Activated T-cell treated with anti-CD3 and anti-CD28 coated beads, Interleukin-2, amount 50 U/mL, for 24 hours (primary cell): ENCODE data around the gene NT5E.

Experiments
- DNase-seq: peaks from one replicate; pipeline ENCODE4 v3.0.0-alpha.2; 2020
- H3K27ac Mint-ChIP-seq: 2 replicates; pipeline ENCODE4 v1.8.0; 2020; ENCODE audit warnings: mild to moderate bottlenecking, mixed read lengths
- H3K27me3 Mint-ChIP-seq: 2 replicates; pipeline ENCODE4 v1.8.0; 2020; ENCODE audit warnings: mixed read lengths
- H3K36me3 Mint-ChIP-seq: 2 replicates; pipeline ENCODE4 v1.8.0; 2020; ENCODE audit warnings: low read depth, mixed read lengths
- H3K4me1 Mint-ChIP-seq: 2 replicates; pipeline ENCODE4 v1.8.0; 2020; ENCODE audit warnings: low read depth, mixed read lengths
- H3K4me3 Mint-ChIP-seq: 2 replicates; pipeline ENCODE4 v1.8.0; 2020; ENCODE audit warnings: mild to moderate bottlenecking, moderate library complexity, mixed read lengths
- H3K9me3 Mint-ChIP-seq: 2 replicates; pipeline ENCODE4 v1.8.0; 2020; ENCODE audit warnings: mixed read lengths

NT5E gene

DNA sequence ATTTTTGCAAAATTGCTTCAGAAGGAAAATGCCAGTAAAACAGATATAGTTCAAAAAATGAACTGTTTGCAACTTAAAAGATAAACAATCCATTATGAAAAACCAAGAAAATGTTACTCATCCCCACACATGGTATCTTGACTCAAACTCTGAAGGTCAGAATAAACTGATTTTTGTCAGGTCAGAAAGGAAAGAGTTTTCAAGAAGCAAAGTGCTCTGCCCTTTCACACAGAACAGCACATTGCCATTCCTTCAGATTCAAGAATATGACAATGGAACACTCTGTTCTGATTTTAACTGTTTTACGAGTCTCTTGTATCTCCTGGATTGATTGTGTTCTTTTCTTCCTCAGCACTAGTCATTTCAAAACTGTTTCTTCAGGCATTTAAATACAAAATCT lies 33.8 kb upstream of the NT5E start:
- no peaks in the 10 kb centered on the region for H3K36me3 Mint-ChIP-seq
- H3K4me1 Mint-ChIP-seq, result peaks cover 24% of the 10 kb centered on the region
- H3K27ac Mint-ChIP-seq, result no peak overlapping the region
- no peaks in the 10 kb centered on the region for H3K9me3 Mint-ChIP-seq
- H3K4me3 Mint-ChIP-seq, result no peak overlapping the region
- H3K27me3 Mint-ChIP-seq, result peaks cover 5% of the 10 kb centered on the region
- no peak for DNase-seq

DNA sequence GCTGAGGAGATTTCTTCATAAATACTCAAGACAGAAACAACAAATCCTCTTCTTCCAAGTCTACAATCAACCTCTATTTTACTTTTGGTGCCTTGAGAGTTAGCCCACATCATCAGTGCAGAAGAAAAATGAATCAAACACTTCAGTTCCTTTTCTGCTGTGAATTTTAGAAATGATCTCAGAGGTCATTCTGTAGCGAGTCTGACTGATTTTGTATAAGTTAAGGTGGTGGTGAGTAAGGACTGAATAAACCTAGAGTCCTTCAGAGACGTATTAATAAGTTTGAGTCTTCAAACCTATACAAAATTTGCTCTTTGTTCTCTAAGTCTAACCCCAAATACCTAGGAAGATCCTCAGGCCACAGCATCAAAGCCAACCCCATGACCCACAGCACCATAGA lies 33.1 kb upstream of the NT5E start:
- Mint-ChIP-seq H3K4me3 (no peak overlapping the region), H3K4me1 (peaks cover 24% of the 10 kb centered on the region), H3K36me3 (no peaks in the 10 kb centered on the region), H3K27me3 (peaks cover 5% of the 10 kb centered on the region), H3K27ac (no peak overlapping the region), H3K9me3 (no peaks in the 10 kb centered on the region)
- no peak for DNase-seq

DNA sequence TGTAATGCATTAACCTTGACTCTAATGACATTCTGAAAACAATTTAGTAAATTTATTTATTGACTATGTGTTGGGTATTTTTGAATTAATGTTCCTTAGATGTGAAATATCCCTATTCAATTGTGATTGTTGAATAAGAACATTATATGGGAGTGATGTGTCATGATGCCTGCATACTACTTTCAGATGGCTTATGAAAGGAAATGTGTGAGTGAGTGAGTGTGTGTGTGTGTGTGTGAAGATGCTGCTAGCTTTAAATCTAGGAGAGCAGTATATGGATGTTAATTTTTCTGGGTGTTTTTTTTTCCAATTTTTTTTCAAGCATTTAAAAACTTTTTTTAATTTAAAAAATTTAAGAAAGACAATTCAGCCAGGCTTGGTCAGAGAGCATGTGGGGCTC lies 32.5 kb upstream of the NT5E start:
- H3K36me3 Mint-ChIP-seq, result no peaks in the 10 kb centered on the region
- peaks cover 5% of the 10 kb centered on the region for H3K27me3 Mint-ChIP-seq
- H3K4me1 Mint-ChIP-seq, result peaks cover 24% of the 10 kb centered on the region
- no peak for DNase-seq
- no peaks in the 10 kb centered on the region for H3K9me3 Mint-ChIP-seq
- H3K27ac Mint-ChIP-seq, result no peak overlapping the region
- no peak overlapping the region for H3K4me3 Mint-ChIP-seq

DNA sequence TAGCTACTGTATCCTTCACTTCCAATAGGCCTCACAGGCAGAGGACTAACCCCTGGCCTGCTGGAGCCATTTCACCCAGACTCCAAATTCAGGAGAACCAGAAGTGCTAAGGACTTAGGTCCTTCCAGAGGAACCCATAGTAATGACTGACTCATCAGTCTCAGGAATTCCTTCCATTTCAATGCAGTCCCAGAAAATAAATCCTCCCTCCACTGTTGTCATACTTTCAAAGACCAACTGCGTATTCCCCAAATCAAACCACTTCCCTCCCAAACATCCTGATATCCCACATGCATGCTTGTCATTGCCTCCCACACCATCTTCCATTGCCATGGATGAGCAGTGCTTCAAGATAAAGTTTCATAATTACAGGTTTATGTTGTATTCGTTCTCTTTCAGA lies 31.8 kb upstream of the NT5E start:
- no peak for DNase-seq
- H3K36me3 Mint-ChIP-seq, result no peaks in the 10 kb centered on the region
- H3K27ac Mint-ChIP-seq, result no peak overlapping the region
- H3K27me3 Mint-ChIP-seq, result peaks cover 5% of the 10 kb centered on the region
- no peaks in the 10 kb centered on the region for H3K9me3 Mint-ChIP-seq
- H3K4me3 Mint-ChIP-seq, result no peak overlapping the region
- peaks cover 24% of the 10 kb centered on the region for H3K4me1 Mint-ChIP-seq

DNA sequence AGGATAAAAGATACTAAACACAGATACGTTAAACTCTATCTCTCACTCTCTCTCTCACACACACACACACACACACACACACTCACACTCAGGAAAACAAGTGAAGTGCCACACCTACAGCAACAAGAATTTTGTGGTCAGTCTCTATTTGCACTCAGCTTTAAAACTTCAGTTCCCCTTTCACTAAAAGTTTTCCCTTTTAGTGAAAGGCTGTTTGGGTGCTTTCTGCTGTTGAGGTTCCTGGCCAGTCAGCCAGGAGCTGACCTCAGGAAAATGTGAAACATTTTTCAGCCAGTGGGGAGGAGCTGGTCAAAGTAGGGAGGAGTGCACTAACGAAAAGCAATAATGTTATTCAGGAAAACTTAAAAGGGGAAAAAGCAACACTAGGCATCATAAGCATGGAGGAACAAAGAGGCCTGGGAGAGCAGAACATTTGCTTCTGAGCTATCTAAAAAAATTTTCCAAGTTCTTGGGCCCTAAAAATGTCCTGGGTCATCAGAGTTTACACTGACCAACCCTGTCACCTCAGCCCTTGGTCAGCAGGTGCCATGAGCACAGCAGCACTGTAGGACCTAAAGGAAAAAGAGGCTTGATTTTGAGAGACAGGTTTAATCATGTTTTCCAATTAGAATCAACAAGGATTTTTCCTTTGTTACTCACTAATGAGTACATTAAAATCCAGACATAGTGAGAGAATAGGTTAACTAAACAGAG lies 30.7 kb upstream of the NT5E start:
- Mint-ChIP-seq H3K4me3 (no peak overlapping the region), H3K27me3 (peaks cover 5% of the 10 kb centered on the region), H3K36me3 (no peaks in the 10 kb centered on the region), H3K27ac (no peak overlapping the region), H3K9me3 (no peaks in the 10 kb centered on the region), H3K4me1 (peaks cover 24% of the 10 kb centered on the region)
- DNase-seq, result no peak

DNA sequence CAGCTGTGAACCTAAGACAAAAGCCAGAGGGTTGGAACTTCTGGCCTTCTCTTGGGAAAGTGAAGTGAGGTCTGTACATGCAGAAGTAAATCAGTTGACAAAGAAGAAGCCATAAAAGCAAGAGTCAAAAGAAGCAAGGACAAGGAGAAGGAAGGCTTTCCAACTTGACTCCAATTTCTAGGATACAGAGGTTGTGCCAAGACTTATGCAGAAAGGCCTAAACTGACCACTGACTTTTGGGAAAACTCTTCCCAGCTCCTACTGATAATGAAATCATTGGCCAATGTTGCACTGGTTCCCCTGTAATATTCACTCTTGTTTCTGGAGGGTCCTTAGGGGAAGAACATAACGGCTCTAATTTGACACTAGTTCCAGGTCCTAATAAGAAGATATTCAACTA lies 29.3 kb upstream of the NT5E start:
- Mint-ChIP-seq H3K4me1 (peaks cover 26% of the 10 kb centered on the region), H3K4me3 (no peak overlapping the region), H3K36me3 (no peaks in the 10 kb centered on the region), H3K9me3 (peaks cover 6% of the 10 kb centered on the region), H3K27ac (no peak overlapping the region), H3K27me3 (peaks cover 5% of the 10 kb centered on the region)
- DNase-seq, result no peak

DNA sequence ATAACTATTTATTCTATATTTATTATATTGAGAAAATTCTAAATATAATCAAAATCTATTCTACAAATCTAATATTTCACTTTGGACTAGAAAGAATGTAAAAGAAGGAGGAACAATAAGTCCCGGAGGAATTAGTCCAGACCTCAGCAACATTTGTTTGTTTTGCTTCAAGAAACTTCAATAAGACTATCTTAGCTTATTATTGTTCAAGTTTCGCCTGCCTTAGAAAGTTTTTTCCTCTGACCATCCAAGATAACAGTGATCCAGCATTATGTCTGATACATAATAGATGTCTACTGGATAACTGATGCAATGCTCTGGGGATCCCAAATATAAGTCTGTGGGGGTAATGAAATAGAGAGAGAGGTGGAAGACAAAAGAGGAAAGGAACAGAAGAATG lies 28.7 kb upstream of the NT5E start:
- no peak for DNase-seq
- Mint-ChIP-seq H3K27ac (no peak overlapping the region), H3K9me3 (peaks cover 10% of the 10 kb centered on the region), H3K4me3 (no peak overlapping the region), H3K4me1 (peaks cover 21% of the 10 kb centered on the region), H3K36me3 (no peaks in the 10 kb centered on the region), H3K27me3 (peaks cover 5% of the 10 kb centered on the region)

DNA sequence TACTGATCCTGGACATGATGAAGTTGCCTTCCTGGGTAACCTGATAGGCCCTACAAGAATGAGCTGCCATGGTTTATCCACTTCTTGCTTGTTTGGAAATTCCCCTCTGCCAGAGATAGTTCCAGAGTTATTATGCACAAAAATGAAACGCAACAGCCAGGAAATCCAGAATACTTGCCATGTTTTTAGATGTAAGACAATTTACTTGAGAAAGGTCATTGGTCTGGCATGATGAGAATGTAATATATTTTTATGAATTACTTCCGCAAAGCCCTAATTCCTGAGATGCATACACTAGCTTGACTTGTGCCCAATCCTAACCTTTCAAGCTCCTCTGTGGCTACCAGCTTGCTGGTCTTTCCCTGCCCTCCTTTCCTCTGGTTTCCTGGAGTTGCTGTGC lies 27.9 kb upstream of the NT5E start:
- no peak for DNase-seq
- Mint-ChIP-seq H3K27me3 (peaks cover 5% of the 10 kb centered on the region), H3K36me3 (no peaks in the 10 kb centered on the region), H3K4me1 (peaks cover 16% of the 10 kb centered on the region), H3K9me3 (peaks cover 13% of the 10 kb centered on the region), H3K27ac (no peak overlapping the region), H3K4me3 (no peak overlapping the region)

DNA sequence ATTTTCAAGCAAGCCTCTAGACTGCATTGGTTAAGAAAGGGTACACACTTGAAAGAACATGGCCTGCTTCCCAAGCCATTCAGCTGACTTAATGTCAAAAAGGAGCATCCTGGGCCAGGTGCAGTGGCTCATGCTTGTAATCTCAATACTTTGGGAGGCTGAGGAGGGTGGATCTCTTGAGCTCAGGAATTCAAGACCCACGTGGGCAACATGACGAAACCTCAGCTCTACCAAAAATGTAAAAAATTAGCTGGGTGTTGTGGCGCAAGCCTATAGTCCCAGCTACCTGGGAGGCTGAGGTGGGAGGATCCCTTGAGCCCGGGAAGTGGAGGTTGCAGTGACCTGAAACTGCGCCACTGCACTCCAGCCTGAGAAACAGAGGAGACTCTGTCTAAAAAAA lies 26.9 kb upstream of the NT5E start:
- H3K4me3 Mint-ChIP-seq, result no peak overlapping the region
- peaks cover 15% of the 10 kb centered on the region for H3K9me3 Mint-ChIP-seq
- DNase-seq, result no peak
- peaks cover 5% of the 10 kb centered on the region for H3K27me3 Mint-ChIP-seq
- H3K36me3 Mint-ChIP-seq, result no peaks in the 10 kb centered on the region
- H3K27ac Mint-ChIP-seq, result no peak overlapping the region
- peaks cover 15% of the 10 kb centered on the region for H3K4me1 Mint-ChIP-seq

DNA sequence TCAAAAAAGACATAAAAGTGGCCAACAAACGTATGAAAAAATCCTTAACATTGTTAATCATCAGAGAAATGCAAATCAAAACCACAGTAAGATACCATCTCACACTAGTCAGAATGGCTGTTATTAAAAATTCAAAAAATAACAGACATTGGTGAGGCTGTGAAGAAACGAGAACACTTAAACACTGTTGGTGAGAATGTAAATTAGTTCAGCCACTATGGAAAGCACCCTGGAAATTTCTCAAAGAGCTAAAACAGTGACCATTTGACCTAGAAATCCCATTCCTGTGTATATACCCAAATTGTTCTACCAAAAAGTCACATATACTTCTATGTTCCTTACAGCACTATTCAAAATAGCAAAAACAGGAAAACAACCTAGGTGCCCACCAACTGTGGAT lies 24.9 kb upstream of the NT5E start:
- Mint-ChIP-seq H3K4me1 (peaks cover 2% of the 10 kb centered on the region), H3K27ac (no peak overlapping the region), H3K36me3 (no peaks in the 10 kb centered on the region), H3K9me3 (peaks cover 15% of the 10 kb centered on the region), H3K27me3 (no peaks in the 10 kb centered on the region), H3K4me3 (no peak overlapping the region)
- DNase-seq, result no peak

DNA sequence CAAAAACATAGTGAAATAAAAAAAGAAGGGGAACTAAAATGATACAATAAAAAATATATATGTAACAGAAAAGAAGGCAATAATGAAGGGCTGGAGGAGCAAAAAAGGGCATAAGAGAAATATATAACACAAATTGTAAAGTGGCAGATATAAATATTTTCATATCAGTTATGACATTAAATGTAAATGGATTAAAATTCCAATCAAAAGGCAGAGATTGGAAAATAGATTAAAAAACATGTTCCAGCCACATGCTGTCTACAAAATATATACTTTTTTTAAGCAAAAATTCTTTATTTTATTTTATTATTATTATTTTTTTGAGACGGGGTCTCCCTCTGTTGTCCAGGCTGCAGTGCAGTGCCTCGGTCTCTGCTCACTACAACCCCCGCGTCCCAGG lies 23.9 kb upstream of the NT5E start:
- Mint-ChIP-seq H3K4me1 (peaks cover 2% of the 10 kb centered on the region), H3K27me3 (no peaks in the 10 kb centered on the region), H3K36me3 (no peaks in the 10 kb centered on the region), H3K9me3 (peaks cover 15% of the 10 kb centered on the region), H3K27ac (no peak overlapping the region), H3K4me3 (no peak overlapping the region)
- no peak for DNase-seq

DNA sequence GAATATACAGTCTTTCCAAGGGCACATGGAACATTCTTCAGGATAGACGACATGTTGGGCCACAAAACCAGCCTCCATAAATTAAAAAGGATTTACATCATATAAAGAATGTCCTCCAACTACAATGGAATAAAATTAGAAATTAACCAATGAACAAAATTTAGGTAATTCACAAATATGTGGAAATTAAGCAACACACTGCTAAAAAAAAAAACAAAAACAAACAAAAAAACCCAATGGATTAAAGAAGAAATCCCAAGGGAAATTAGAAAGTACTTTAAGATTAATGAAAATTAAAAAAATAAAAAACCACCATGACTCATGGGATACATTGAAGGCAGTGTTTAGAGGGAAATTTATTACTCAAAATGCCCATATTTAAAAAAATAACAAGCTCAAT lies 21.4 kb upstream of the NT5E start:
- Mint-ChIP-seq H3K4me1 (peaks cover 2% of the 10 kb centered on the region), H3K27ac (no peak overlapping the region), H3K9me3 (peaks cover 15% of the 10 kb centered on the region), H3K4me3 (no peak overlapping the region), H3K27me3 (no peaks in the 10 kb centered on the region), H3K36me3 (no peaks in the 10 kb centered on the region)
- DNase-seq, result no peak

DNA sequence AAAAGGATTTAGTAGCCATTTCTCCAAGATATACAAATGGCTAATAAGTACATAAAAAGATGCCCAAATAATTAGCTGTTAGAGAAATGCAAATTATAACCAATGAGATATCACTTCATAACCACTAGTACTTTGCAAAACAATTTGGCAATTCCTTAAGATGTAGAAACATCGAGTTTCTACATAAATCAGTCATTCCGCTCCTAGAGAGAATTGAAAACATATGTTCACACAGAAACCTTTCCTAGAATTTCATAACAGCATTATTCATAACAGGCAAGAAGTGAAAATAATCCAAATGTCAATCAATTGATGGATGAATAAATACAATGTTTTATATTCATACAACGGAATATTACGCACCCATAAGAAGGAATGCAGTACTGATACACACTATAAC lies 20.5 kb upstream of the NT5E start:
- Mint-ChIP-seq H3K4me3 (no peak overlapping the region), H3K27me3 (no peaks in the 10 kb centered on the region), H3K36me3 (no peaks in the 10 kb centered on the region), H3K4me1 (peaks cover 2% of the 10 kb centered on the region), H3K9me3 (peaks cover 15% of the 10 kb centered on the region), H3K27ac (no peak overlapping the region)
- no peak for DNase-seq

DNA sequence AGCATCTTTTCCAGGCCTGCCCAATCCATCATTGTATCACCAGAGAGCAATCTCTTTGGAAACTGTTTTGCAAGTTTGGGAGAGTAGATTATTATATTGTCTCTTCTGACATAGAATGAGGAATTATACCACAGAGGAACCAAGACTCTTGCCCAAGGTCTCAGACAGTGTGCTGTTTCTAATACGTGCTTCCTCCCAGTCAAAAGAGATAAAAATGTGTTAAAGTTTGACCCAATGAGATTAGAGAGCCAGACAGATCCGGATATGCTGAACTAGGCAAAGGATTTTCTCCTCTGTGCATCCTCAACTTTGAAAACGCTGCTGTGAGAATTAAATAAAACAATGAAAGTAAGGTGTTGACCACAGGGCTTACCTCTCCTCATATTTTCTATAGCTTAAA lies 18.6 kb upstream of the NT5E start:
- Mint-ChIP-seq H3K36me3 (no peaks in the 10 kb centered on the region), H3K27me3 (no peaks in the 10 kb centered on the region), H3K4me1 (peaks cover 1% of the 10 kb centered on the region), H3K9me3 (peaks cover 5% of the 10 kb centered on the region), H3K27ac (no peak overlapping the region), H3K4me3 (no peak overlapping the region)
- no peak for DNase-seq

DNA sequence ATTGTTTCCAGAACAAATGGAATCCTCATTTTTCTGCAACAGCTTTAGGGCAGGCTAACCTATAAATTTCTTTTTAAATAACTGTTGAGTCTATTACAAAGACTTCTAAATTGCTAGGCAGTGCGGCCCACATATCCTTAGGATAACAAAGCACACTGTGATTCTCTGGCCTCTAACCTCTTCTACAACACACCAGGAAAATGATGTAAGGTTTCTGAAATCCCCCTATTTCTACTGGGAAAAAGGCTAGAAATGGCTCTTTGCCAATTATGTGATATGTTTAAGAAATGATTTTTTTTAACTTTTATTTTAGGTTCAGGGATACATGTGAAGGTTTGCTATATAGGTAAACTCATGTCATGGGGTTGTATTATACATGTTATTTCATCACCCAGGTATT lies 17.3 kb upstream of the NT5E start:
- no peak for DNase-seq
- Mint-ChIP-seq H3K27me3 (no peaks in the 10 kb centered on the region), H3K36me3 (no peaks in the 10 kb centered on the region), H3K9me3 (no peaks in the 10 kb centered on the region), H3K4me1 (peaks cover 1% of the 10 kb centered on the region), H3K4me3 (no peak overlapping the region), H3K27ac (no peak overlapping the region)

DNA sequence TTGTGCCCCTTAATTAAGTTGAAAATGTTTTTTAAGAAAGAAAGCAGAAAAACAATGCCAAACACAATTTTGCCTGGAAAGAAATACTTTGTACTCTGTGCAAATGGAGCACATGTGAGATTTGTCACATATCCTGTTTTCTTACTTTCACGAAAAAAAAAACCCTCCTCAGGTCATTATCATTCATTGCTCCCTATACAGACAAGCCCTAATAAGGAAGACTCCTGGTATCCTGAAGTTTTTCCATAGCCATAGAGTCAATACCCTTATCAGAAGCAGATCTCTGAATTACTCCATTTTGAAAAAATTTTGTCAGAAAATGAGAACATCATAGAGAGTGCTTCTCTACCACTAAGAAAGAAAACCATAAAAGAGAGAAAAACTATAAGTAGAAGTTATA lies 14.0 kb upstream of the NT5E start:
- DNase-seq, result no peak
- Mint-ChIP-seq H3K36me3 (no peaks in the 10 kb centered on the region), H3K27me3 (no peaks in the 10 kb centered on the region), H3K27ac (no peak overlapping the region), H3K4me1 (peaks cover 1% of the 10 kb centered on the region), H3K4me3 (no peak overlapping the region), H3K9me3 (peaks cover 6% of the 10 kb centered on the region)
